Trophoblast cell (in vitro differentiated cells and primary cell): ENCODE results near the gene C1QTNF9B.
"Not testable (repeated sequence)": the region's sequence is repeated elsewhere in the genome, so short reads cannot be mapped to it uniquely, and the experiment has no call there.

Source experiments
- DNase-seq, 2 donors: peaks; one replicate each; pipeline ENCODE4 v3.0.0-alpha.2; 2016
- H2AFZ ChIP-seq: 2 replicates; pipeline ENCODE4 v1.6.1; 2013; ENCODE audit warnings: low read length, moderate library complexity, mild to moderate bottlenecking; ENCODE audit not compliant: insufficient read depth, poor library complexity
- H2AK5ac ChIP-seq: 2 replicates; pipeline ENCODE4 v1.6.1; 2013; ENCODE audit warnings: mild to moderate bottlenecking, low read length
- H2BK120ac ChIP-seq: 2 replicates; pipeline ENCODE4 v1.6.1; 2013; ENCODE audit warnings: low read length, mild to moderate bottlenecking, moderate library complexity; ENCODE audit not compliant: insufficient read depth, poor library complexity
- H2BK12ac ChIP-seq: 2 replicates; pipeline ENCODE4 v1.6.1; 2013; ENCODE audit warnings: mild to moderate bottlenecking, low read length, moderate library complexity
- H2BK5ac ChIP-seq: 2 replicates; pipeline ENCODE4 v1.6.1; 2013; ENCODE audit warnings: low read length, low read depth, moderate library complexity, mild to moderate bottlenecking; ENCODE audit not compliant: poor library complexity
- H3K14ac ChIP-seq: 2 replicates; pipeline ENCODE4 v1.6.1; 2013; ENCODE audit warnings: mild to moderate bottlenecking, low read length
- H3K18ac ChIP-seq: 2 replicates; pipeline ENCODE4 v1.6.1; 2013; ENCODE audit warnings: mild to moderate bottlenecking, low read length
- H3K23ac ChIP-seq: 2 replicates; pipeline ENCODE4 v1.6.1; 2013; ENCODE audit warnings: low read length
- H3K27ac ChIP-seq: 2 replicates; pipeline ENCODE4 v1.5.1; 2013; ENCODE audit warnings: low read depth, mild to moderate bottlenecking, inconsistent platforms, low read length, moderate library complexity
- H3K27me3 ChIP-seq: 2 replicates; pipeline ENCODE4 v1.6.1; 2013; ENCODE audit warnings: inconsistent platforms, mild to moderate bottlenecking, low read length, moderate library complexity; ENCODE audit not compliant: insufficient read depth
- H3K36me3 ChIP-seq, 2 experiments: 1 replicate in 1 of 2; 2 replicates in 1 of 2; pipeline ENCODE4 v1.6.1; 2013; ENCODE audit warnings: low read length in 2 of 2, mild to moderate bottlenecking in 2 of 2, moderate library complexity in 1 of 2; ENCODE audit not compliant: insufficient read depth in 2 of 2, control insufficient read depth in 1 of 2
- H3K4ac ChIP-seq: 2 replicates; pipeline ENCODE4 v1.6.1; 2013; ENCODE audit warnings: low read depth, mild to moderate bottlenecking, low read length, moderate library complexity
- H3K4me1 ChIP-seq, 2 experiments: 1 replicate in 1 of 2; 2 replicates in 1 of 2; pipeline ENCODE4 v1.6.1; 2013; ENCODE audit warnings: low read length in 2 of 2, mild to moderate bottlenecking in 2 of 2, moderate library complexity in 1 of 2; ENCODE audit not compliant: insufficient read depth in 2 of 2, control insufficient read depth in 1 of 2
- H3K4me2 ChIP-seq: 2 replicates; pipeline ENCODE4 v1.6.1; 2013; ENCODE audit warnings: inconsistent platforms, mild to moderate bottlenecking, low read length, moderate library complexity
- H3K4me3 ChIP-seq: 2 replicates; pipeline ENCODE4 v1.5.1; 2013; ENCODE audit warnings: mild to moderate bottlenecking, low read depth, low read length, inconsistent platforms
- H3K79me1 ChIP-seq: one replicate; pipeline ENCODE4 v1.6.1; 2013; ENCODE audit warnings: low read length
- H3K79me2 ChIP-seq: 2 replicates; pipeline ENCODE4 v1.6.1; 2013; ENCODE audit warnings: low read length, mild to moderate bottlenecking; ENCODE audit not compliant: control insufficient read depth, insufficient read depth, poor library complexity
- H3K9ac ChIP-seq: 2 replicates; pipeline ENCODE4 v1.6.1; 2013; ENCODE audit warnings: mild to moderate bottlenecking, low read length
- H3K9me3 ChIP-seq: 2 replicates; pipeline ENCODE4 v1.6.1; 2013; ENCODE audit warnings: low read depth, mild to moderate bottlenecking, control low read depth, inconsistent platforms, low read length; ENCODE audit not compliant: insufficient read depth
- H4K12ac ChIP-seq: 2 replicates; pipeline ENCODE4 v1.6.1; 2013; ENCODE audit warnings: low read depth, mild to moderate bottlenecking, low read length, moderate library complexity
- H4K8ac ChIP-seq: 2 replicates; pipeline ENCODE4 v1.6.1; 2013; ENCODE audit warnings: low read depth, mild to moderate bottlenecking, low read length, moderate library complexity
- H4K91ac ChIP-seq: one replicate; pipeline ENCODE4 v1.6.1; 2013; ENCODE audit warnings: low read depth, mild to moderate bottlenecking, low read length, moderate library complexity
- WGBS: extraction: QIAGEN DNeasy Blood & Tissue Kit; methylation state at CpG from one replicate; pipeline ENCODE4 v1.1.7; 2013; ENCODE audit warnings: missing lambda C conversion rate; ENCODE audit not compliant: insufficient read length, insufficient coverage; ENCODE audit errors: extremely low coverage; 5-methylcytosine and 5-hydroxymethylcytosine counted together

C1QTNF9B gene

GRCh38 chr13:23899555-23899954 lies 2.3 kb upstream of the C1QTNF9B start:
- H2BK12ac ChIP-seq, result no peak overlapping the region
- H3K4me2 ChIP-seq, result no peak overlapping the region
- peak in 1 of 2 donors; percentile 64 for DNase-seq
- no peak overlapping the region for H2BK120ac ChIP-seq
- no peaks in the 10 kb centered on the region for H3K79me1 ChIP-seq
- H4K12ac ChIP-seq, result no peak overlapping the region
- no peak overlapping the region for H3K27ac ChIP-seq
- no peak overlapping the region for H3K4me3 ChIP-seq
- no peaks in the 10 kb centered on the region for H3K36me3 ChIP-seq
- H2AK5ac ChIP-seq, result no peak overlapping the region
- H3K9ac ChIP-seq, result no peak overlapping the region
- no CpG with 5 or more reads among the region's 4 CpGs for WGBS
- H3K4ac ChIP-seq, result no peak overlapping the region
- no peak overlapping the region for H3K23ac ChIP-seq
- no peaks in the 10 kb centered on the region for H3K79me2 ChIP-seq
- no peak overlapping the region for H4K8ac ChIP-seq
- H4K91ac ChIP-seq, result no peak overlapping the region
- H2BK5ac ChIP-seq, result no peak overlapping the region
- H3K9me3 ChIP-seq, result no peaks in the 10 kb centered on the region
- no peaks in the 10 kb centered on the region for H3K4me1 ChIP-seq
- H3K18ac ChIP-seq, result no peak overlapping the region
- H2AFZ ChIP-seq, result no peak overlapping the region
- no peaks in the 10 kb centered on the region for H3K27me3 ChIP-seq
- H3K14ac ChIP-seq, result no peak overlapping the region

- H3K9me3 ChIP-seq, result no peaks in the 10 kb centered on the region
- no peak overlapping the region for H3K27ac ChIP-seq
- no peak overlapping the region for H3K9ac ChIP-seq
- no peaks in the 10 kb centered on the region for H3K4me1 ChIP-seq
- H3K14ac ChIP-seq, result no peak overlapping the region
- DNase-seq, result no peak
- no peak overlapping the region for H2BK12ac ChIP-seq
- H2AK5ac ChIP-seq, result no peak overlapping the region
- no peaks in the 10 kb centered on the region for H3K27me3 ChIP-seq
- WGBS, result no CpG with 5 or more reads among the region's 8 CpGs
- H2BK5ac ChIP-seq, result no peak overlapping the region
- no peaks in the 10 kb centered on the region for H3K79me1 ChIP-seq
- H4K8ac ChIP-seq, result no peak overlapping the region
- no peak overlapping the region for H3K4ac ChIP-seq
- no peak overlapping the region for H4K91ac ChIP-seq
- no peak overlapping the region for H2AFZ ChIP-seq
- H3K36me3 ChIP-seq, result no peaks in the 10 kb centered on the region
- H4K12ac ChIP-seq, result no peak overlapping the region
- no peak overlapping the region for H3K4me3 ChIP-seq
- H3K4me2 ChIP-seq, result no peak overlapping the region
- no peak overlapping the region for H3K18ac ChIP-seq
- no peak overlapping the region for H3K23ac ChIP-seq
- H3K79me2 ChIP-seq, result no peaks in the 10 kb centered on the region
- H2BK120ac ChIP-seq, result no peak overlapping the region
These were observed 799 bp upstream of the C1QTNF9B start for GRCh38 chr13:23898101-23898500.

GRCh38 chr13:23894746-23895145 lies 2.6 kb downstream of the C1QTNF9B start:
- H3K27ac ChIP-seq, H3K4me2 ChIP-seq, H3K9me3 ChIP-seq, H2BK120ac ChIP-seq, DNase-seq, H3K4me3 ChIP-seq, H2BK5ac ChIP-seq, H2AK5ac ChIP-seq, H3K18ac ChIP-seq, H4K91ac ChIP-seq, H2BK12ac ChIP-seq, H3K27me3 ChIP-seq, H3K79me2 ChIP-seq, H3K4ac ChIP-seq, H3K9ac ChIP-seq, H2AFZ ChIP-seq, H3K14ac ChIP-seq, H4K8ac ChIP-seq, H3K79me1 ChIP-seq, H3K36me3 ChIP-seq, H3K4me1 ChIP-seq, H3K23ac ChIP-seq, H4K12ac ChIP-seq: not testable (repeated sequence)
- no CpG with 5 or more reads among the region's 12 CpGs for WGBS

GRCh38 chr13:23893791-23894190 lies 3.5 kb downstream of the C1QTNF9B start:
- H3K18ac ChIP-seq, H3K14ac ChIP-seq, H2AFZ ChIP-seq, H3K4me2 ChIP-seq, H2BK5ac ChIP-seq, H3K23ac ChIP-seq, H3K79me1 ChIP-seq, H2AK5ac ChIP-seq, DNase-seq, H4K8ac ChIP-seq, H3K4ac ChIP-seq, H3K4me1 ChIP-seq, H3K79me2 ChIP-seq, H3K27ac ChIP-seq, H4K12ac ChIP-seq, H2BK12ac ChIP-seq, H3K4me3 ChIP-seq, H3K27me3 ChIP-seq, H4K91ac ChIP-seq, H3K36me3 ChIP-seq, H3K9ac ChIP-seq, H3K9me3 ChIP-seq, H2BK120ac ChIP-seq: not testable (repeated sequence)
- WGBS, result no CpG with 5 or more reads among the region's 4 CpGs
